HepG2 (cell line): ENCODE results near the gene PRKD2. TPM values are rescaled to one million over a fixed set of nuclear protein-coding genes. Genes with fewer than 3 reads are reported as not detected.

ENCODE experiments used
- ATAC-seq: fragments of 200-7000 bp; cut with Tn5 transposase; 3 replicates; pipeline ENCODE4 v1.9.1; 2020; ENCODE audit warnings: mild to moderate bottlenecking, moderate library complexity
- BruUV-seq: library from RNA; stranded (reverse); fragments of 400-500 nt; replicated peaks from 2 replicates; lab custom pipeline; 2021; lab: Mats Ljungman, UMichigan
- CTCF ChIA-PET: fragments of 300-600 bp; formaldehyde crosslinking; extraction: SDS; loops from one replicate; lab custom pipeline; 2021; ENCODE audit warnings: low total read pairs, inconsistent platforms, low intra/inter-chr PET ratio; lab: Yijun Ruan, JAX
- POLR2A ChIA-PET: fragments of 350-600 bp; sonication (Branson Sonifier 250); formaldehyde crosslinking; loops from one replicate; lab custom pipeline; 2020; ENCODE audit warnings: antibody characterized with exemption, inconsistent platforms; lab: Yijun Ruan, JAX
- DNase-seq: peaks from one replicate; pipeline ENCODE4 v3.0.0-alpha.2; 2015; ENCODE audit warnings: low spot score
- FAIRE-seq: peaks from 3 replicates; lab custom pipeline; 2011; peaks lifted over from hg19 to GRCh38; lab: Jason Lieb, UNC
- H2AFZ ChIP-seq: one replicate; pipeline ENCODE4 v1.6.1; 2011; ENCODE audit warnings: low read length, inconsistent platforms
- H3K27ac ChIP-seq: fragments of 300-600 bp; 3 replicates; pipeline ENCODE4 v1.8.0; 2011; ENCODE audit warnings: mixed run types, mild to moderate bottlenecking, mixed read lengths, low read length, inconsistent platforms; ENCODE audit not compliant: insufficient read depth; ENCODE audit errors: extremely low read length
- H3K27me3 ChIP-seq, 2 experiments: fragments of 200-600 bp in 1 of 2; 2 replicates in 1 of 2; 3 replicates in 1 of 2; pipeline versions ENCODE4 v1.6.0 to v1.8.0; 2011; ENCODE audit warnings: low read length in 2 of 2, mild to moderate bottlenecking in 2 of 2, moderate library complexity in 2 of 2, inconsistent platforms in 1 of 2; ENCODE audit not compliant: insufficient read depth in 2 of 2, control insufficient read depth in 1 of 2
- H3K36me3 ChIP-seq, 2 experiments: fragments of 200-600 bp in 1 of 2; replicated peaks in 1 of 2; 2 replicates in 1 of 2; 3 replicates in 1 of 2; pipeline versions ENCODE4 v1.5.1 to v1.8.0; 2011; ENCODE audit warnings: low read length in 2 of 2, inconsistent platforms in 1 of 2; ENCODE audit not compliant: insufficient read depth in 2 of 2, control insufficient read depth in 1 of 2
- H3K4me1 ChIP-seq: 2 replicates; pipeline ENCODE4 v1.5.1; 2012; ENCODE audit warnings: low read length, inconsistent platforms; ENCODE audit not compliant: insufficient read depth
- H3K4me2 ChIP-seq: 2 replicates; pipeline ENCODE4 v1.6.0; 2011; ENCODE audit warnings: low read depth, low read length, inconsistent platforms
- H3K4me3 ChIP-seq, 3 experiments: fragments of 200-600 bp in 1 of 3; sonication (generic), shearing (Covaris generic) in 1 of 3; replicated peaks in 1 of 3; 2 replicates each; pipeline ENCODE4 v1.5.1; 2011 to 2016; ENCODE audit warnings: low read length in 3 of 3, inconsistent platforms in 2 of 3, low read depth in 2 of 3, mild to moderate bottlenecking in 2 of 3, control low read depth in 1 of 3, mixed read lengths in 1 of 3; ENCODE audit not compliant: insufficient read depth in 1 of 3
- H3K79me2 ChIP-seq: one replicate; pipeline ENCODE4 v1.6.1; 2011; ENCODE audit warnings: low read length, inconsistent platforms; ENCODE audit not compliant: insufficient read depth
- H3K9ac ChIP-seq: 2 replicates; pipeline ENCODE4 v1.6.0; 2011; ENCODE audit warnings: mild to moderate bottlenecking, low read depth, low read length, inconsistent platforms; ENCODE audit not compliant: insufficient read depth
- H3K9me3 ChIP-seq: 2 replicates; pipeline ENCODE4 v1.5.1; 2012; ENCODE audit warnings: mild to moderate bottlenecking, low read length
- H4K20me1 ChIP-seq: 2 replicates; pipeline ENCODE4 v1.6.0; 2011; ENCODE audit warnings: inconsistent platforms, mild to moderate bottlenecking, low read length, moderate library complexity; ENCODE audit not compliant: insufficient read depth
- ERF ChIP-seq: IDR thresholded peaks from 2 replicates; pipeline ENCODE4 v1.6.1; 2018; ENCODE audit warnings: missing biosample characterization, missing genetic modification reagents
- FOXJ3 ChIP-seq: sonication (generic); formaldehyde crosslinking; IDR thresholded peaks from 2 replicates; pipeline ENCODE4 v1.4.0; 2020; ENCODE audit warnings: missing genetic modification reagents, mild to moderate bottlenecking, borderline replicate concordance
- FOXK1 ChIP-seq: sonication (generic); formaldehyde crosslinking; IDR thresholded peaks from 2 replicates; pipeline ENCODE4 v1.4.0; 2020; ENCODE audit warnings: low read depth, missing genetic modification reagents, borderline replicate concordance
- HOXA3 ChIP-seq: sonication (generic); formaldehyde crosslinking; IDR thresholded peaks from 2 replicates; pipeline ENCODE4 v1.5.0; 2020; ENCODE audit warnings: missing genetic modification reagents
- MTA1 ChIP-seq: sonication (generic); formaldehyde crosslinking; IDR thresholded peaks from 2 replicates; pipeline ENCODE4 v1.4.0; 2020; ENCODE audit warnings: missing genetic modification reagents, mild to moderate bottlenecking, borderline replicate concordance
- SIX1 ChIP-seq: sonication (generic); formaldehyde crosslinking; IDR thresholded peaks from 2 replicates; pipeline ENCODE4 v1.4.0; 2020; ENCODE audit warnings: missing genetic modification reagents, borderline replicate concordance
- SPEN ChIP-seq: sonication (generic); formaldehyde crosslinking; IDR thresholded peaks from 2 replicates; pipeline ENCODE4 v1.5.1; 2020; ENCODE audit warnings: low read depth, mild to moderate bottlenecking, missing genetic modification reagents
- TAF1 ChIP-seq: sonication (generic); formaldehyde crosslinking; IDR thresholded peaks from 2 replicates; pipeline ENCODE4 v1.4.0; 2020; ENCODE audit warnings: missing genetic modification reagents
- THAP9 ChIP-seq: sonication (generic); formaldehyde crosslinking; IDR thresholded peaks from 2 replicates; pipeline ENCODE4; 2020; ENCODE audit warnings: missing genetic modification reagents, mild to moderate bottlenecking, borderline replicate concordance
- ZFY ChIP-seq: sonication (generic); formaldehyde crosslinking; IDR thresholded peaks from 2 replicates; pipeline ENCODE4 v1.4.0; 2020; ENCODE audit warnings: missing genetic modification reagents
- ZNF18 ChIP-seq: sonication (generic); formaldehyde crosslinking; IDR thresholded peaks from 2 replicates; pipeline ENCODE4 v1.8.0; 2022; ENCODE audit warnings: mild to moderate bottlenecking, missing genetic modification reagents; ENCODE audit not compliant: insufficient replicate concordance
- ZNF512 ChIP-seq: sonication (generic); formaldehyde crosslinking; IDR thresholded peaks from 2 replicates; pipeline ENCODE4 v1.4.0; 2020; ENCODE audit warnings: mild to moderate bottlenecking, missing genetic modification reagents
- ZNF687 ChIP-seq: sonication (generic); formaldehyde crosslinking; IDR thresholded peaks from 2 replicates; pipeline ENCODE4 v1.5.1; 2020; ENCODE audit warnings: mild to moderate bottlenecking, missing genetic modification reagents, moderate library complexity
- WGBS: methylation state at CpG from one replicate; pipeline ENCODE4 v1.1.6; 2017; ENCODE audit warnings: low lambda C conversion rate; 5-methylcytosine and 5-hydroxymethylcytosine counted together
- in situ Hi-C: cut with HindIII; loops from 2 replicates; pipeline ENCODE4 v1.10.0; 2017; ENCODE audit warnings: low pct_unique_long_range_greater_than_20kb; ENCODE audit not compliant: extremely low pct_ligation_motif_present
- intact Hi-C: fragments of 100-400 bp; cut with micrococcal nuclease; formaldehyde crosslinking; loops from one replicate; pipeline ENCODE4 v1.10.0; 2022; ENCODE audit not compliant: unreplicated experiment
- polyA plus RNA-seq, 8 experiments: library from polyadenylated mRNA; depleted of rRNA in 3 of 8; stranded (reverse) in 7 of 8; unstranded in 1 of 8; fragments of >200 nt; fragmentation: Illumina TruSeq in 4 of 8; extraction: Trizol in 4 of 8; gene quantifications; 2 replicates each; pipeline versions ENCODE4 v1.2.1 to v1.2.3, GENCODE V29; 2011 to 2016; ENCODE audit warnings: low read depth in 4 of 8, missing spikeins in 1 of 8, mixed read lengths in 1 of 8; ENCODE audit not compliant: insufficient read depth in 1 of 8
- total RNA-seq, 5 experiments: library from RNA; depleted of rRNA; stranded (reverse); fragments of >200 nt; fragmentation: Illumina TruSeq; extraction: Trizol; gene quantifications; 2 replicates each; pipeline ENCODE4 v1.2.3, GENCODE V29; 2016; ENCODE audit warnings: low read depth in 1 of 5

The PRKD2 gene
- total and polyA plus RNA-seq, 2 of the 13 experiments (the other 11 are each of a cell fraction or from before 2014, with no cell fraction given): 6.7 to 7.3 TPM

- in situ Hi-C loops: no loop called here
- no peaks in the 10 kb centered on the region for H3K9me3 ChIP-seq
- no peak overlapping the region for H3K9ac ChIP-seq
- no peak overlapping the region for H2AFZ ChIP-seq
- peak overlapping the region; percentile 22 for H3K27ac ChIP-seq
- no peaks in the 10 kb centered on the region for H4K20me1 ChIP-seq
- H3K4me3 ChIP-seq: no peak overlapping the region
- DNase-seq (no peak), FAIRE-seq (no peak), ATAC-seq (no peak)
- intact Hi-C loops: no loop called here
- H3K4me2 ChIP-seq: no peak overlapping the region
- TF ChIP-seq FOXJ3 (CRISPR knock-in tag) (no peak), FOXK1 (CRISPR knock-in tag) (no peak), SPEN (no peak), SIX1 (CRISPR knock-in tag) (no peak), ERF (no peak), ZNF512 (CRISPR knock-in tag) (no peak), ZNF687 (CRISPR knock-in tag) (peak; percentile 30; the same call in 1 of the 2 replicates), ZNF18 (CRISPR knock-in tag) (no peak), TAF1 (CRISPR knock-in tag) (no peak), HOXA3 (0 out of 2 replicates have a peak, but pooled peaks have one; percentile 21), MTA1 (CRISPR knock-in tag) (peak; percentile 12; the same call in 1 of the 2 replicates), ZFY (CRISPR knock-in tag) (peak; percentile 7; the same call in 1 of the 2 replicates), THAP9 (CRISPR knock-in tag) (no peak)
- peaks cover 19% of the 10 kb centered on the region for H3K4me1 ChIP-seq
- H3K36me3 ChIP-seq: peaks cover 33 to 54% of the 10 kb centered on the region in 2 experiments
- ChIA-PET POLR2A (no interaction called here), CTCF (interaction anchor here (0.7 kb wide), 1 partner anchor 18 kb away, joined by 4 read pairs; no protein-coding TSS in a partner anchor)
- no TSS peak for BruUV-seq
- whole genome bisulfite sequencing: 95% methylated on average over 10 of the region's 17 CpGs
- H3K27me3 ChIP-seq: no peaks in the 10 kb centered on the region
- H3K79me2 ChIP-seq: no peaks in the 10 kb centered on the region
These were observed 5.1 kb upstream of the PRKD2 start for GRCh38 chr19:46722004-46722380.
